Breast epithelium (tissue), 3 donors: ENCODE data around the gene TLR8.

ENCODE experiments used
- CTCF ChIP-seq, 3 donors: fragments of 450-650 bp; IDR thresholded peaks; one replicate each; pipeline ENCODE4 v1.5.1; 2016 to 2017; ENCODE audit warnings: antibody characterized with exemption in 3 of 3, mild to moderate bottlenecking in 3 of 3, moderate library complexity in 3 of 3
- POLR2A ChIP-seq: fragments of 450-650 bp; IDR thresholded peaks from one replicate; pipeline ENCODE4 v1.6.1; 2016; ENCODE audit warnings: antibody characterized with exemption, mild to moderate bottlenecking, moderate library complexity

GRCh38 chrX:12912791-12913482 lies 6.5 kb downstream of the TLR8 start:
- TF ChIP-seq CTCF (IDR thresholded peaks at IDR 0.05) = no peak
- TF ChIP-seq POLR2A = no peak
